Measurements from ENCODE around the gene ITGA2.

ITGA2 gene

DNA sequence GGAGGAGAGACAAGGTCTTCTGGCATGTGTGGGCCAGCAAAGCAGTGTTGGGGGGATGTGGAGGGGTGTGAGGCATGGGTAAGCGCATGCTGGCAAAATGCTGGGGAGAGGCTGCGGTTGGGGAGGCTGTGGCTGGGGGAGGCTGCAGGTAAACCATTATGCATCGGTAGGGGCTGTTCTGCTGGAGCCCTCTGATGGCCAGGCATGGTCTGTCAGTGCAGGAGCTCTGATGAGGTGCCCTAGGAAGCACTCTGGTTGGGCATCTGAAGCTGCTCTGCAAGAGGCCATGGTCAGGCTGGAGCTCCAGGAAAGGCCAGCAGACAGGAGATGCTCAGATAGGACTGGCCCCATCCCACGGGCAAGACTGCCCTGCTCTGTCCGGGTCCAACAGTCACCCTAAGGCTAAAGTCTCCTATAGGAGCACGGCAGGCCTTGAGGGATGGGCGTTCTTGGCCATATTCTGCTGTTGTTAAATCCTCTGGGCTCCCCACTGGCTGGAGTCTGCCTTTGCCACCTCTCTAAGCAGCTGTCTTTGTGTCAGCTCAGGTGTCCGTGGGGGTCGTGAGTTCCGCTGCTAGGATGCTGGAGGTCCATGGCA is 28.7 kb downstream of the ITGA2 start:
- DNase-seq (ENCODE audit: low read depth), result no peak

DNA sequence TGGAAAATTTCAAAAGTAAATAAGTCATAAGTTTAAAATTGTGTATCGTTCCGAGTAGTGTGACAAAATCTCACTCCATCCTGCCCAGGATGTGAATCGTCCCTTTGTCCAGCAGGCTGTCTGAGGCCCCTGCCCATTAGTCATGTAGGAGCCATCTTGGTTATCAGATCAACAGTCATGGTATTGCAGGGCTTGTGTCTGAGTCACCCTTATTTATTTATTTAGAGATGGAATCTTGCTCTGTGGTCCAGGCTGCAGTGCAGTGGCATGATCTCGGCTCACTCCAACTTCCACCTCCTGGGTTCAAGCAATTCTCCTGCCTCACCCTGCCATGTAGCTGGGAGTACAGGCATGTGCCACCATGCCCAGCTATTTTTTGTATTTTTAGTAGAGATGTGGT is 30.2 kb downstream of the ITGA2 start:
- DNase-seq (ENCODE audit: low read depth), result no peak

DNA sequence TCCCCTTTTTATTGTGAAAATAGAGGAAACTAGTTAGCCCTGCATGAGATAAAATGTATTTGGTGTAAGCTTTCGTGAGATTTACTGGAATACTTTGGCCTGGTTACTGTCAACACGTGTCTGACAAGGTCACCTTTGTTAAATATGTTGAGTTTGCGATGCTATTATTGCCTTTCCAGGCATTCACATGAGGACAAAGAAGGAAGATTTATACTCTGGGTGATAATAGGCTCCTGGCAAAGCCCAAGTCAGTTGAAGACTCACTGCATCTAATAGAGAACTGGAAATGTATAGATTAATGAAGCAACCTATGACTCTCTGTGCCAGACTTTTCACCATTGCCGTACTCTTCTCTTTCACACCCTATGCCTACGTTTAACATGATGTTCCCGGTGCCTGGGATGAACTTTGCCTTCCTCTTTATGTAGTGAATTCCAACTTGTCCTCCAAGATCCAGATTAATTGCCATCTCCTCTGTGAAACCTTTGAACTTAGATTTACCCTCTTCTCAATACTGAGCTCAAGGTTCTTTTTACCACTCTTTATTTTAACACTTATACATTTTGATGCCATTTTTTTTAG is 33.9 kb downstream of the ITGA2 start:
- no peak for DNase-seq (ENCODE audit: low read depth)

DNA sequence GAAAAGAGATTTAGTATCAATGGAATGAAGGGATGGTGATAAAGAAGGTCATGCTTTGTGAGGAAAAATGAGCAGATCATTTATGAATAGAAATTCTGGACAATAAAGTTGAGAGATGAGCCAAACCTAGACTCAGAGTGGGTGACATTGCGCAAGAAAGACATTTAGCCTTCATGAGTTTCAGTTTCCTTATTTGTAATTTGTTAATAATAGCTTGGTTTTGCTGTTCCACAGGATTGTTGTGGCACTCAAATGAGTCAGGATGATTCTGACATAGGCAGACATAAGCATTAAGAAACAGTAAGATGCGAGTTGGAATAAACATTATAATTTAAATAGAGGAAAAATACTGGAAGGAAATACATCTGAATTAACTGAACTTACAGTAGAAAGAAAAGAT is 34.8 kb downstream of the ITGA2 start:
- DNase-seq (ENCODE audit: low read depth), result no peak

DNA sequence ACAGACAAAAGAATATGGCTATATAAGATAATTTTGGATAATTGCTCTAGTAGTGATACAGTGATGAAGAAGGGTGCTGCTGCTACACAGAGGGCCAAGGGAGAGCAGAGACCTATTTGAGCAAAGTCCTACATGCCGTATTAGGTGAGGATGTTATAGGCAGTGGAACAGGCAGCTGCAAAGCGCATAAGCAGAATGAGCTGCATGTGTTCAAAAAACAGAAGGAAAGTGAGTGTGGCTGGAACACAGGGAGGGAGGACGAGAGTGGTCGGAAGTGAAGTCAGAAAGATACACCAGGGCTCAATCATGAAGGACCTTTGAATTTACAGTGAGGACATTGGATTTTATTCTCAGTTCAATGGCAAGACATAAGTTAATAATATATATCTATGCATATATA is 35.4 kb downstream of the ITGA2 start:
- no peak for DNase-seq (ENCODE audit: low read depth)

DNA sequence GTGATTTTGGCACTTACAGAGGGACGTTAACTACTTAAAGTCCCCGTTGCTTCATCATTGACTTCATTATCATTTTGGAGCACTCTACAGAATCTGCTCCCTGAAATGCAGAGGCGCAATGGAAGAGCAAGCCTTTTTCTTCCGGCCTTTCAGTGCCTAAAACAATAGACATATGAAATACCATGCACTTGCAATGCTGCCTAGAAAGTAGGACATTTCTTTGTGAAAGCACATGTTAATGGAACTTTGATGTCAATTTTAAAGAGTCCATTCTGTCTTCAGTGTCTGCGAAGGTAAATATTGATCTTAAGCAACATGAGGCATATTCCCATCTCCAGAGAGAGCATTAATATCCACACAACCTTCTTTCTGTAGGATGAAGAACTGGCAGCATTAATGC is 36.3 kb downstream of the ITGA2 start:
- DNase-seq (ENCODE audit: low read depth), result no peak

DNA sequence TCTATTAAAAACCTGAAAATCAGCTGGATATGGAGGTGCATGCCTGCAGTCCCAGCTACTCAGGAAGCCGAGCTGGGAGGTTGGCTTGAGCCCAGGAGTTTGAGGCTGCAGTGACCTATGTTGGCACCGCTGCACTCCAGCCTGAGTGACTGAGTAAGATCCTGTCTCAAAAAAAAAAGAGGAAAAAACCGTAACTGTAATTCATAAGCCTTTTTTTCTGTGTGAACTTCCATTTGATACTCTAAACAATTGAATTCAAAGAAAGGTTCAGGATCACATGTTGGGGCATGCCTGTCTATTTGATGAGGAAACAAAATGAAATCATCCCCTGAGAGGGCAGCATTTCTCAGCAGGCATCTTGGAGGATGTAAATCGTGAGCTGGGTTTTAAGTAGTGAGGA is 38.8 kb downstream of the ITGA2 start:
- DNase-seq (ENCODE audit: low read depth), result no peak

DNA sequence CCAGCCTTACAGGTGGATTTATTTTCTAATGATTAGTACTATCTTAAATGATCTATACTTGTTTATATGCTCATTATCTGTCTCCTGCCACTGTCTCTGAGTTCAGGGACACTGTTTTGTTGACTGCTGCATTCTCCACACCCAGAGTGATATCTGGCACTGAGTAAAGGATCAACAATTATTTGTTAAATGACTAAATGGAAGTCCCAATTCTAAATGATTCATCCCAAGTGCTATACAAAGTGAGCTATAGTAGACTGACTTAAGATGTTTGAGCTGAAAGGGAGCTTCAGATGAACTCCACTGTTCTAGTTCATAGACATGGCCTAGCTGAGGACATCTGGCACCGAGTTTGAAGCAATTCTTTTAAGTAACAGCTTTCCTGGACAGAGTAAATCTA is 40.5 kb downstream of the ITGA2 start:
- DNase-seq (ENCODE audit: low read depth), result no peak

DNA sequence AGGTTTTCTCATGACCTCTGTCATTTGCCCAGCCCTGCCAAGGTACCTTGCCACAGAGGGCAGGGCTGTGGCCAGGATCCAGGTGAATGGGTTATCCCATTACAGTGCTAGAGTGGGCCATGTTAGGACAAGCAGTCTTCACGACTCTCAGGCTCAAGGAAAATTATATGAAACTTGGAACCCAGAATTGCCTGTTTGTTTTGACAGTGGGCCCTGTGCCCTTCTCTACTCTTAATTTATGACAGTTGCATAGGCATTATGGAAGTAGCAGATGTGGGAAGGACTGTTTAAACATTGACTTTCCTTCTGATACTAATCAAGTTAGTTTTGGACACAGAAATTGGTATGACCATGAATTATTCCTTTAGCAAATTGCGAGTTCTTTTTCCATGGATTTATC is 41.7 kb downstream of the ITGA2 start:
- DNase-seq (ENCODE audit: low read depth), result no peak

DNA sequence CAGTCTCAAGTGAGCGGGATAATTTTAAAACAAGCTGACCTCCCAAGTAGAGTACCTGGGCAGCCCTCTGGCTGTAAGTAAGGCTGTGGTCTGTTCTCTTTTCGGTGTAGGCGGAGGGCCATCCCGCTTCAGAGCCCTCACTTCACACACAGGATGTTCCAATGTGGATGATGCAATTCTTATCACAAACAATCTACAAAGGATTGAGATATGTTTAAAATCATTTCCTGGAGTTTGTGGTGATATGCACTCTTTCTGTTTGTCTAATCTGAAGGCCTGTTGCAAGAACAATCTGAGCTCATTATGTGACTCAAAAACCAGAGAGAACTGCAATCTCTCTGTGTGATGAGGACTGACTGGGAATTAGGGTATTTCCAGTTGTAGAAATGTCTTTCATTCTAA is 42.5 kb downstream of the ITGA2 start:
- no peak for DNase-seq (ENCODE audit: low read depth)

DNA sequence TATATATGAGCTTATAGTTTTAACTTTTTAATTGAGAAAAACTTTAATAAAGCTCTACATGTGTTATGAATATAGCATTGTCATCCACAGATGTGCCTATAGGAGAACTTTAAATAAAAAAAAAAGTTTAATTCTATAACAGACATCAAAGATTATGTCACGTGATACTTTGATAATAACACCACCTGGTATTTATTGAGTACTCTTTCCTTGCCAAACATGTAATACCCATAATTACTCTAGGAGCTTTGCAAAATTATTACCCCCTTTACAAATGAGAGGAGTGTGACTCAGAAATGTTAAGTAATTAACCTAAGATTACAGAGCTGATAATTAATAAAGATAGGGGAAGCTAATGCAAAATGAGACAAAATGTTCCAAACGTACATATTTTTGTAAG is 43.0 kb downstream of the ITGA2 start:
- no peak for DNase-seq (ENCODE audit: low read depth)

DNA sequence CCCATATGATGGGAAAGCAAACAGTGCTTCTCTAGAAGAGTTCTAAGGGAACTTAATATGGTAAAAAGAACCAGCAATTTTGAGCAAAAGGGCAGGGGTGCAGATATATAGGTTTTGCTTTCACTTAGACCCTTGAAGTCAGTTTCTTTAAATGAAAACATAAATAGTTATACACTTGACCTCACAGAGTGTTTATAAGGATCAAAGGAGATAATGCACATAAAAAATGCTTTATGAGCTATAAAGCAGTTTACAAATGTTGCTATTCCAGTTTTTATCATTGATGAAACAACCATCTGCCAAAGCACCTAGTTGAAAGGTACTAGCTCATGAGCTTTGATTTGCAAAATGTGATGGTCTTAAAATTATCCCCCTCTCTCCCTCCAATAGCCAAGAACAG is 45.7 kb downstream of the ITGA2 start:
- DNase-seq (ENCODE audit: low read depth), result no peak

DNA sequence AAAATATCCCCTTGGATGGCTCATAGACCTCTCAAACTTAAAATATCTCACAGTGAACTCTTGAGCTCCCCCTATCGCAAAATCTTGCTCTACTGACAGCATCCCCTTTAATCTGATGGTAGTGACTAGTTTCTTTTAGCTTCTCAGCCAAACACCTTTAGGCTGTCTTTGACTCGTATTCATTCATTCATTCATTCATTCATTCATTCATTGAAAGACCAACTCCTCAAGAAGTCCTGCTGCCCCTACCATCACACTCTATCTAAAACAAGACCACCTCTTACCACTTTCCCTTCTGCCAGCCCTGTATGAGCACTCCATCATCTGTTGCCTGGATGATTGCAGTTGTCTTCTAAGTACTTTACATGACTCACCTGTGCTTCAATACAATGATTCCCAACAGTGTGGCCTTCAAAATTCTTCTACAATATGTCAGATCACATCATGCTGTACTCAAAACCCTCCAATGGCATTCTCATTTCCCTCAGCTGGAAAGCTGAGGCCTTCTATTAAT is 46.8 kb downstream of the ITGA2 start:
- DNase-seq (ENCODE audit: low read depth), result no peak

DNA sequence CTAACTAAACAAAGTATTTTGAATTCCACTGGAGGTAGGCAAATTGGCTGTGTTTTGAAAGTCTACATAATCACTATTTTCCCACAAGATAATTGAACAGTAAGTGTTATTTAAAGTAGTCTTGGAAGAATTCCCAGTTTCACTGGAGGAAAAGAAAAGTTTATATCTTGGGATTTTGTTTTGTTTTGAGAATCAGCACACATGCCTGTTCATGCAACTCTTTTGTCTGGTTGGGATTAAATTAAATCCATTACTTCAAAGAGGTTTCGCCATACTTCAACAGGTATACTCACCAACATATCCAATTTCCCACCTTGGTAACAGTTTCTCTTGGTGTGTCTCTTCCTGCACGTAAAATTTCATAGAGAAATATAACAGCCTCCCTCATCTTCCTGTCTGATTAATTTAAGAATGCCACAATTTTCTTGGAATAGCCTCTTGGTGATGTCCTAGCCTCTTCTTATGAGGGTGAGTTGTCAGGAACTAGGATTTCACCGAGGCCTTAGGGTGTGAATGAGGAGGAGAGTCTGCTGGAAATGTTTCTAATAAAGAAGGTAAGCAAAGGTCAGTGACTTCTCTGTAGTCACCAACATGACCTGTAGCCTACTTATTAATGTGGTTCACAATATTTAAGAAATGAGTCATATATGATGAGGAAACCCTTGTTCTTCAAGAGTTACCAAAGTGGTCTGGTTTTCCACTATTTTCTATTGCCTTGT is 48.1 kb downstream of the ITGA2 start:
- DNase-seq (ENCODE audit: low read depth), result no peak

DNA sequence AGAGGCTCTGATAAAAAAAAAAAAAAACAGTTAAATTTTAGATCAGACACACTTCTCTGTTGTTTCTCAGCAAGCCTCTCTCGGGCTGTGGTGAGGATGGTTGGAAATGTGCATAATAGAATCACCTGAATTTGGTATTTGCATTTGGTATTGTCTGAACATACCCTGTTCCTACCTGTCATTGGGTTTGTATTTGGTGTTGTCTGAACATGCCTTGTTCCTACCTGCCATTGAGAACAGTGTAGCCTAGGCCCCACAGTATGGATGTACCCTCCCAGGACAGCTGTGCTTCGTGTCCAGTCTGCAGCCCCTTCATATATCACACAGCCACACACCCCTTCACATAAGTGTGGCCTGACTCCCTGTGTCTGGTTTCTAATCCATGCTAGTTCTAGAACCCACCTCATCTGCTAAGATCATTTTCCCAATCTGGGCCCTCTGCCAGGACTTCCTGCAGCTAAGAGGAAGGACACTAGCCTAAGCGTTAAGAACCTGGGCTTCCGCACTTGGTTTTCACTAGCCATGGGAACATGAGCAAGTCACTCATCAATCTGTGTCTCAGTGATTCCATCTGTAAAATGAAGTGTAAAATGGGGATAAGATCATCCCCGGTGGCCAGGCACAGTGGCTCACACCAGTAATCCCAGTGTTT is 49.2 kb downstream of the ITGA2 start:
- DNase-seq (ENCODE audit: low read depth), result no peak

DNA sequence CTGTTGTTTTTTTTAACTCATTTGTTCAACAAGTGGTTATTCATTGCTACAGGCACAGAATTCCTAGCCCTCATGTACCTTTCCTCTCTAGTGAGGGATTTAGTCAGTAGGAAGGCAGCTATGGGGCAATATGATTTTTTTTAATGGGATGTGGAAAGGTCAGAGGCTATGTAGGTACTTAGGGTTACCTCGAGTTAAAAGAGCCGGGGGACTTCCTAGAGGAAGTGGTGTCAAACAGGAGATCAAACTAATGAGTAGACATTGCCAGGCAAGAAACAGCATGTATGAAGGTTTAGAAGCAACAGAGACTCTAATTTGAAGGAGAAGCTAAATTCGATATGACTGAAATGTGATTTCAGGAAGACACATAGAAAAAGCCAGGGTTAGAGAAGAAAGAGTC is 50.7 kb downstream of the ITGA2 start:
- DNase-seq (ENCODE audit: low read depth), result no peak

DNA sequence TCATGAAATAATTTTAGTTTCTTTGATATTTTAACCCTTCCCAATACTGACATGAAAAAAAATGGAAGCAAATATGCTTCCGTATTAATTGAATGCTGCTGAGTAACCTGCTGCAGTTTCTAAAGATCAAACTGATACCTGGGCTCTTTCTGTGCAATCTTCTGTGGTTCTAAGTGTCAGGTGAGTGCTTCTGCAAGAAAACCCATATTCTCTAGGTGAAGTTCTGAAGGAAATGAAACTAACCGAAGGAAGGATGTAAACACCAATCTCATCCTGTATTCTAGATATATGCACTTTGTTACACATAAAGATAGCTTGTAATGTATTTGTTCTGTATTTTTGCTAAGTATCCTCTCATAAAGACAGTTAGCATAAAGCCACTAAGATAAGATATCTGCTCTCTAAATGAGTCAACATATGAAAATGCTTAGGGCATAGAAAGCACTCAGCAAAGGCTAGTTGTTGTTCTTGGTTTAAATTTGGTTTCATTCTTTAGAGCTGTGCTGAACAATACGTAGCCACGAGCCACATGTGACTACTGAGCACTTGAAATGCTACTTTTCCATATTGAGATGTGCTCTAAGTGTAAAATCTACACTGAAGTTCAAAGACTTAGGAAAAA is 52.0 kb downstream of the ITGA2 start:
- no peak for DNase-seq (ENCODE audit: low read depth)

DNA sequence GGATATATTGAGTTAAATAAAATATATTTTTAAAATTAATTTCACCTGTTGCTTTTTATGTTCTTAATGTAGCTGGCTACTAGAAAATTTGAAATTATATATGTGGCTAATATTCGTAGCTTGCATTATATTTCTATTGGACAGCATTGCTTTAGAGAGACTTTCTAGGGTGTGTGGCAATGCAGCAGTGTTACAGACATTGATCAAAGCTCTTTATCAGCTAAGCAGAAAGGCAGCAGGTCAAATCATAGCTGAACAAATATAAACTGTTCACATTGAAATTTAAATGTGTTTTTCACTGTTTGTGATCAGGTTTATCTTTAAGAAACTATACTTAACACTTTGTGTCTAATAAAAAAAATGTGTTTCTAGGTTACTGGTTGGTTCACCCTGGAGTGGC is 52.6 kb downstream of the ITGA2 start:
- no peak for DNase-seq (ENCODE audit: low read depth)

DNA sequence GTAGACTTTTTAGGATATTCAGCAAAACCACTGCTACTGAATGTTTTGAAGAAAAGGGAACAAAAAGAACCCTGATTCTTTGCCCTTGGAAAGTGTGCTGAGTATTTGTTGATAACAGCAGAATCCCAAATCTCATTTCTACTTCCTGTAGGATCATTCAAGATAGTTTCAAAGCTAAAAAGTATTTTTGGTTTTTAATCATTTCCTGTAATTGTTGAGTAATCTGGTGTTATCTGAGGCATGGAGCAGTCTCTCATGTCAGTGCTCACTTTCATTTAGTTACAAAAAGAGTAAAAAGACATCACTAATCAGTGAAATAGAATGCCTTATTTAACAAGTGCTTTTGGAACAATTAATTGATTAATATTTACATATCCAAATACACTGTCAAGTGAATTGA is 56.1 kb downstream of the ITGA2 start:
- DNase-seq (ENCODE audit: low read depth), result no peak

DNA sequence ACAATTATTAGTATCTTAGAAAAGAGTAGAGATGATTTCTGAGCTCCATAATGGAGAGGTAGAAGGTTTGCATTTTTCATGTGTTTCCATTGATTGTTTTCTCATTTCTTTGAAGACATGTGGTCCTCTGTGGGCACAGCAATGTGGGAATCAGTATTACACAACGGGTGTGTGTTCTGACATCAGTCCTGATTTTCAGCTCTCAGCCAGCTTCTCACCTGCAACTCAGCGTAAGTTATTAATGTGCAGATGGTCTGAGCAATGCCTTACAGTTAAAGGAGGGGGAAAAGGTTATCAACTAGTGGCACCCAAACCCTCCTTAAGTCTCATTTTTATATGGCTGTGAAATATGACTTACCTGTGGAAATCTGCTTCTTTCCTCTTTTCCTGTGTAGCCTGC is 59.1 kb downstream of the ITGA2 start:
- DNase-seq (ENCODE audit: low read depth), result no peak

DNA sequence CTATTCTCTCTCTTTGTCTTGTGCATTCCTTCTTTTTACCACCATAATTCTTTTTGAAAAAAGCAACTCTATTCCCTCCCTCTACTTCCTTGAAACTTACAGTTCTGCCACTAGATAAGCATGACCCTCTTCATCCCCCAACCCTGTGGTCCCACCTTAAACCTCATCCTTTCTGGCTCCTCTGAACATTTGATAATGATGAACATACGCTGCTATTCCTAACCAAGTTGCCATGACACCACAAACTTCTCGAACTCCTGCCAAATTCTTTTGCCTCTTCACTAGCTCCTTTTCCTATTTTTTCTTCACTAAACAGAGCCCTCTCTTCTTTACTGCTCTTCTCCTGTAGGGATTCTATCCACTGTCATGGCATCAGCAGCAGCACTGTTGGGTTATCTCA is 63.3 kb downstream of the ITGA2 start:
- DNase-seq (ENCODE audit: low read depth), result no peak

DNA sequence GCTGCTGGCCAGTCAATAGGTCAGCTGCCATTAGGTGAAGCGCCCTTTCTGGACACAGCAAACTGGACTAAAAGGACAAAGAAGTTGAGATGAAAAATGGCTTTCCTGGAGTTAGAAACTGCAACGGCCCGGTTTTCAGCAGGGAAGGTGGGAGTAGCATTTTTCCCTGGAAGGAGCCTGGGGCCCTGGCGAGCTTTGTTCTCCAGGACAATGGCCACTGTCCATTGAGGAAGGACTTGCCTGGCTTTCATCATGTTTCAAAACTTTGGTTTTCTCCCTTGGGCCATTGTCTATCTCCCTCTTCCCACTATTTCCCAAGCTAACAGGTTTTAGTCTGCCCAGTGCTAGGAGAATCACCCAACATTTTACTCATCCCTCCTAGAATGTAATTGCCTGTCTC is 64.2 kb downstream of the ITGA2 start:
- no peak for DNase-seq (ENCODE audit: low read depth)

DNA sequence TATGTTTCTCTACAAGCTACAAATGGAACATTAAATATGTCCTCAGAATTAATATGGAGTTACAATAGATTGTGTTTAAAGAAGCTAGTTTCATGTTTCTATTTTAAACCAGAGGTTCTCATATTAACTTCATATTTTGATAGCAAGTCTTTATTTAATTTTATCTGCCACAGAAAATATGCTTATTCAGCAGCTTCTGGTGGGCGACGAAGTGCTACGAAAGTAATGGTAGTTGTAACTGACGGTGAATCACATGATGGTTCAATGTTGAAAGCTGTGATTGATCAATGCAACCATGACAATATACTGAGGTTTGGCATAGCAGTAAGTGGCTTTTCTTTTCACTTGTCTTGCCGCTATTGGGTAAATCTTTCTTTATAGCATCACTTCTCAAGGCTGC is 66.2 kb downstream of the ITGA2 start:
- DNase-seq (ENCODE audit: low read depth), result no peak
